ENCODE measurements around the gene TARM1.

TARM1 gene

DNA sequence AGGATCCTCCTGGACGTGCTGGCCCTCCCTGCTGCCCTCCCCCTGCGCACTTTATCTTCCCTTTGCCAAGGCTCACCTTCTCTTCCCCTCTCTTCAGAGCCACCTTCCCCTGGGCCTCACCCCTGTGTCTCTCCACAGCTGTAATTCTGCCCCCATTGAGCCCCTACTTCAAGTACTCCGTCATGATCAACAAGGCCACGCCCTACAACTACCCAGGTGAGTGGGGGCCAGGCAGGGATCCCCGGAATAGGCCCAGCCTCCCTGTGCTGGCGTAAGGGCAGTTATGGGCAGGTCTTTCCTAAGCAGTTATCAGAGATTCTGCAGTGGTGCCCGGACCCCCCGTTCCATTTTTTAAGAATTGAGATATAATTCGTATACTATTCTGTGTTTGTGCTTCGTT lies 24.6 kb upstream of the TARM1 start:
- H4K8ac ChIP-seq (ENCODE audit: low read length), result no peak overlapping the region
- no peak overlapping the region for H3K4me3 ChIP-seq (ENCODE audit: insufficient read depth in 1 of 2, low read depth in 1 of 2, low read length in 2 of 2)
- H2BK120ac ChIP-seq (ENCODE audit: low read depth, low read length), result no peak overlapping the region
- no peak overlapping the region for H3K4ac ChIP-seq (ENCODE audit: low read depth in 1 of 2, low read length in 2 of 2)
- H3K18ac ChIP-seq (ENCODE audit: low read depth in 1 of 2, low read length in 2 of 2), result no peak overlapping the region
- H2AFZ ChIP-seq (ENCODE audit: low read depth, low read length), result no peak overlapping the region
- H2AK5ac ChIP-seq (ENCODE audit: low read length, severe bottlenecking), result no peak overlapping the region
- no peak for DNase-seq
- H2BK15ac ChIP-seq (ENCODE audit: low read depth, poor library complexity, severe bottlenecking), result no peak overlapping the region
- peaks cover 34% of the 10 kb centered on the region for H3K79me1 ChIP-seq (replicated peaks; ENCODE audit: low read length, poor library complexity, severe bottlenecking)
- 95% methylated on average over 10 of the region's 10 CpGs for whole genome bisulfite sequencing
- no peak overlapping the region for H3K4me2 ChIP-seq (ENCODE audit: low read length, poor library complexity, severe bottlenecking)
- peaks cover 54 to 56% of the 10 kb centered on the region in 2 experiments for H3K36me3 ChIP-seq (ENCODE audit: control insufficient read depth in 1 of 2, insufficient read depth in 2 of 2, low read depth in 1 of 2, low read length in 2 of 2)
- peaks cover 7% of the 10 kb centered on the region for H3K4me1 ChIP-seq (ENCODE audit: control insufficient read depth, insufficient read depth, low read depth, low read length)
- no peak overlapping the region for H3K9ac ChIP-seq (ENCODE audit: low read length)
- no peak overlapping the region for H3K14ac ChIP-seq (ENCODE audit: low read length in 2 of 2)
- H2BK12ac ChIP-seq (ENCODE audit: low read length in 2 of 2), result no peak overlapping the region
- H2BK5ac ChIP-seq (ENCODE audit: low read depth, low read length, poor library complexity, severe bottlenecking), result no peak overlapping the region
- H3K27me3 ChIP-seq (ENCODE audit: control insufficient read depth in 1 of 2, insufficient read depth in 1 of 2, low read length in 2 of 2), result no peaks in the 10 kb centered on the region
- H3K27ac ChIP-seq (ENCODE audit: low read length, poor library complexity, severe bottlenecking), result no peak overlapping the region
- H3K23ac ChIP-seq (ENCODE audit: low read length in 2 of 2), result no peak overlapping the region
- H4K91ac ChIP-seq (ENCODE audit: low read length), result no peak overlapping the region
- H3K9me3 ChIP-seq (ENCODE audit: control insufficient read depth, low read length), result no peaks in the 10 kb centered on the region

- no peaks in the 10 kb centered on the region for H3K9me3 ChIP-seq (ENCODE audit: control insufficient read depth, low read length)
- H2BK12ac ChIP-seq (ENCODE audit: low read length in 2 of 2), result no peak overlapping the region
- DNase-seq, result no peak
- no peak overlapping the region for H3K9ac ChIP-seq (ENCODE audit: low read length)
- peaks cover 47 to 50% of the 10 kb centered on the region in 2 experiments for H3K36me3 ChIP-seq (ENCODE audit: control insufficient read depth in 1 of 2, insufficient read depth in 2 of 2, low read depth in 1 of 2, low read length in 2 of 2)
- H3K4me3 ChIP-seq (ENCODE audit: insufficient read depth in 1 of 2, low read depth in 1 of 2, low read length in 2 of 2), result no peak overlapping the region
- H3K27ac ChIP-seq (ENCODE audit: low read length, poor library complexity, severe bottlenecking), result no peak overlapping the region
- no peak overlapping the region for H2BK120ac ChIP-seq (ENCODE audit: low read depth, low read length)
- H3K4me1 ChIP-seq (ENCODE audit: control insufficient read depth, insufficient read depth, low read depth, low read length), result peaks cover 7% of the 10 kb centered on the region
- no peak overlapping the region for H3K4me2 ChIP-seq (ENCODE audit: low read length, poor library complexity, severe bottlenecking)
- H3K4ac ChIP-seq (ENCODE audit: low read depth in 1 of 2, low read length in 2 of 2), result no peak overlapping the region
- WGBS, result 95% methylated on average over 9 of the region's 11 CpGs
- H2AK5ac ChIP-seq (ENCODE audit: low read length, severe bottlenecking), result no peak overlapping the region
- H2BK5ac ChIP-seq (ENCODE audit: low read depth, low read length, poor library complexity, severe bottlenecking), result no peak overlapping the region
- H2BK15ac ChIP-seq (ENCODE audit: low read depth, poor library complexity, severe bottlenecking), result no peak overlapping the region
- H3K79me1 ChIP-seq (replicated peaks; ENCODE audit: low read length, poor library complexity, severe bottlenecking), result peaks cover 34% of the 10 kb centered on the region
- no peak overlapping the region for H3K14ac ChIP-seq (ENCODE audit: low read length in 2 of 2)
- H2AFZ ChIP-seq (ENCODE audit: low read depth, low read length), result no peak overlapping the region
- H3K27me3 ChIP-seq (ENCODE audit: control insufficient read depth in 1 of 2, insufficient read depth in 1 of 2, low read length in 2 of 2), result no peaks in the 10 kb centered on the region
- no peak overlapping the region for H3K23ac ChIP-seq (ENCODE audit: low read length in 2 of 2)
- H4K8ac ChIP-seq (ENCODE audit: low read length), result no peak overlapping the region
- no peak overlapping the region for H3K18ac ChIP-seq (ENCODE audit: low read depth in 1 of 2, low read length in 2 of 2)
- no peak overlapping the region for H4K91ac ChIP-seq (ENCODE audit: low read length)
Measured at GRCh38 chr19:54104998-54105715, 24.0 kb upstream of the TARM1 start.

DNA sequence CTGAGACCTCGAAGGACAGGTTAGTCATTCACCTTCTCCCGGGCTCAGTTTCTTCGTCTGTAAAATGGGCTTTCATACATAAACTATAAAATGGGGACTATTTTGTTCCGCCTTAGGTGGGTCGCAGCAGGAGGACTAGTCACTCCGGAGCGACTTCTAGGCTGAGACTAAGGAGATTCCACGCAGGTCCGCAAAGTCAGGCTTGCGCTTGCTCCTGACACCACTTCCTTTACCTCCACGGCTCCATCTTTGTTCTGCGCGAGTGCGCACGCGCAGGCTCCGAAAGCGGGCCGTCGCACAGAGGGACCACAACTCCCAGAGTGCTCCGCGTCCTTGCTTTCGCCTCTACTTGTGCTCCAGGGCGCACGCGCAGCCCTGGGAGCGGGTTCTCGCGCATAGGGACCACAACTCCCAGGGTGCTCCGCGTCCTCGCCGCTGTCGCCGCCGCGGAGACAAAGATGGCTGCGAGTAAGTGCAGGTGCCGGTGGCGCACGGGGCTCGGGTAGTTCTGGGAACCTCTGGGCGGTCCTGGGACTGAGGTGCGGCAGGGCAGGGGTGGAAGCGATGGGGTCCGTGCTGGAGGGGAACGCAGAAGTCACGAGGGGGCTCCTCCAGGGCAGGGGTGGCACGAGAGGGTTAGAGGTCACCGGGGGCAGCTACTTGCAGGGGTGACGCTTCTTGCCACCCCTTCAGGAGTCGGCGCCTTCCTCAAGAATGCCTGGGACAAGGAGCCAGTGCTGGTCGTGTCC lies 21.4 kb upstream of the TARM1 start, which contains the start of gene NDUFA3:
TSS of gene NDUFA3 (plus strand) at position 435 of the 749 bp plus-strand sequence. CDS start at position 459, 24 bp downstream.
- H2BK5ac ChIP-seq (ENCODE audit: low read depth, low read length, poor library complexity, severe bottlenecking), result no peak within 1 kb of the TSS
- no peak within 1 kb of the TSS for H2BK120ac ChIP-seq (ENCODE audit: low read depth, low read length)
- peak within 1 kb of the TSS; percentile 55 for H2AFZ ChIP-seq (ENCODE audit: low read depth, low read length)
- peaks cover 6% of the 10 kb centered on the region for H3K4me1 ChIP-seq (ENCODE audit: control insufficient read depth, insufficient read depth, low read depth, low read length)
- no peaks in the 10 kb centered on the region for H3K9me3 ChIP-seq (ENCODE audit: control insufficient read depth, low read length)
- peak within 1 kb of the TSS; percentile 80 to 94 for H3K4ac ChIP-seq (ENCODE audit: low read depth in 1 of 2, low read length in 2 of 2)
- peak within 1 kb of the TSS; percentile 23 for H2BK15ac ChIP-seq (ENCODE audit: low read depth, poor library complexity, severe bottlenecking)
- H3K9ac ChIP-seq (ENCODE audit: low read length), result peak within 1 kb of the TSS; percentile 90
- DNase-seq, result peak; percentile 98
- H3K27ac ChIP-seq (ENCODE audit: low read length, poor library complexity, severe bottlenecking), result no peak within 1 kb of the TSS
- H2BK12ac ChIP-seq (ENCODE audit: low read length in 2 of 2), result peak within 1 kb of the TSS in 1 of 2 experiments; percentile 33
- H3K14ac ChIP-seq (ENCODE audit: low read length in 2 of 2), result peak within 1 kb of the TSS in 1 of 2 experiments; percentile 95
- peak within 1 kb of the TSS in 1 of 2 experiments; percentile 85 for H3K23ac ChIP-seq (ENCODE audit: low read length in 2 of 2)
- H4K8ac ChIP-seq (ENCODE audit: low read length), result peak within 1 kb of the TSS; percentile 49
- H4K91ac ChIP-seq (ENCODE audit: low read length), result peak within 1 kb of the TSS; percentile 6
- peak within 1 kb of the TSS; percentile 16 to 90 for H3K18ac ChIP-seq (ENCODE audit: low read depth in 1 of 2, low read length in 2 of 2)
- peak within 1 kb of the TSS; percentile 84 to 97 for H3K4me3 ChIP-seq (ENCODE audit: insufficient read depth in 1 of 2, low read depth in 1 of 2, low read length in 2 of 2)
- WGBS, result 6% methylated on average over 49 of the region's 54 CpGs
- peaks cover 17% of the 10 kb centered on the region for H3K79me1 ChIP-seq (replicated peaks; ENCODE audit: low read length, poor library complexity, severe bottlenecking)
- H2AK5ac ChIP-seq (ENCODE audit: low read length, severe bottlenecking), result no peak within 1 kb of the TSS
- peak within 1 kb of the TSS; percentile 83 for H3K4me2 ChIP-seq (ENCODE audit: low read length, poor library complexity, severe bottlenecking)
- peaks cover 23 to 24% of the 10 kb centered on the region in 2 experiments for H3K36me3 ChIP-seq (ENCODE audit: control insufficient read depth in 1 of 2, insufficient read depth in 2 of 2, low read depth in 1 of 2, low read length in 2 of 2)
- H3K27me3 ChIP-seq (ENCODE audit: control insufficient read depth in 1 of 2, insufficient read depth in 1 of 2, low read length in 2 of 2), result no peaks in the 10 kb centered on the region

GRCh38 chr19:54100561-54100960 lies 19.4 kb upstream of the TARM1 start, which contains the start of gene OSCAR:
Gene OSCAR (minus strand): TSS chr19:54100803. CDS start chr19:54100792, 11 bp downstream.
- peaks cover 10% of the 10 kb centered on the region for H3K4me1 ChIP-seq (ENCODE audit: control insufficient read depth, insufficient read depth, low read depth, low read length)
- 81% methylated on average over 3 of the region's 5 CpGs for WGBS
- H2AK5ac ChIP-seq (ENCODE audit: low read length, severe bottlenecking), result no peak within 1 kb of the TSS

More at GRCh38 chr19:54100561-54100960, 19.4 kb upstream of the TARM1 start, which contains the start of gene OSCAR:
- Histone ChIP-seq H4K91ac (ENCODE audit: low read length) (no peak within 1 kb of the TSS), H2BK120ac (ENCODE audit: low read depth, low read length) (no peak within 1 kb of the TSS), H2BK12ac (ENCODE audit: low read length in 2 of 2) (no peak within 1 kb of the TSS), H3K27ac (ENCODE audit: low read length, poor library complexity, severe bottlenecking) (no peak within 1 kb of the TSS), H3K79me1 (replicated peaks; ENCODE audit: low read length, poor library complexity, severe bottlenecking) (peaks cover 8% of the 10 kb centered on the region), H3K4ac (ENCODE audit: low read depth in 1 of 2, low read length in 2 of 2) (no peak within 1 kb of the TSS), H4K8ac (ENCODE audit: low read length) (no peak within 1 kb of the TSS), H3K14ac (ENCODE audit: low read length in 2 of 2) (no peak within 1 kb of the TSS), H3K4me2 (ENCODE audit: low read length, poor library complexity, severe bottlenecking) (no peak within 1 kb of the TSS), H2BK15ac (ENCODE audit: low read depth, poor library complexity, severe bottlenecking) (no peak within 1 kb of the TSS), H3K23ac (ENCODE audit: low read length in 2 of 2) (no peak within 1 kb of the TSS), H3K18ac (ENCODE audit: low read depth in 1 of 2, low read length in 2 of 2) (no peak within 1 kb of the TSS), H2AFZ (ENCODE audit: low read depth, low read length) (no peak within 1 kb of the TSS), H3K9ac (ENCODE audit: low read length) (no peak within 1 kb of the TSS), H3K27me3 (ENCODE audit: control insufficient read depth in 1 of 2, insufficient read depth in 1 of 2, low read length in 2 of 2) (peaks cover 0 to 3% of the 10 kb centered on the region in 2 experiments), H2BK5ac (ENCODE audit: low read depth, low read length, poor library complexity, severe bottlenecking) (no peak within 1 kb of the TSS), H3K4me3 (ENCODE audit: insufficient read depth in 1 of 2, low read depth in 1 of 2, low read length in 2 of 2) (no peak within 1 kb of the TSS), H3K36me3 (ENCODE audit: control insufficient read depth in 1 of 2, insufficient read depth in 2 of 2, low read depth in 1 of 2, low read length in 2 of 2) (peaks cover 2 to 4% of the 10 kb centered on the region in 2 experiments), H3K9me3 (ENCODE audit: control insufficient read depth, low read length) (no peaks in the 10 kb centered on the region)
- DNase-seq, result peak; percentile 4
